Inflammatory macrophage (primary cell): Measurements from ENCODE around the gene KIRREL1.

ENCODE experiments used
- DNase-seq, 2 donors: peaks; one replicate each; pipeline ENCODE4 v3.0.0-alpha.2; 2020 to 2022

The KIRREL1 gene

GRCh38 chr1:158037008-158037865, 43.8 kb downstream of the KIRREL1 start:
- DNase-seq, result no peak

GRCh38 chr1:158037866-158038359, 44.5 kb downstream of the KIRREL1 start:
- DNase-seq, result peak in 1 of 2 donors; percentile 26

DNA sequence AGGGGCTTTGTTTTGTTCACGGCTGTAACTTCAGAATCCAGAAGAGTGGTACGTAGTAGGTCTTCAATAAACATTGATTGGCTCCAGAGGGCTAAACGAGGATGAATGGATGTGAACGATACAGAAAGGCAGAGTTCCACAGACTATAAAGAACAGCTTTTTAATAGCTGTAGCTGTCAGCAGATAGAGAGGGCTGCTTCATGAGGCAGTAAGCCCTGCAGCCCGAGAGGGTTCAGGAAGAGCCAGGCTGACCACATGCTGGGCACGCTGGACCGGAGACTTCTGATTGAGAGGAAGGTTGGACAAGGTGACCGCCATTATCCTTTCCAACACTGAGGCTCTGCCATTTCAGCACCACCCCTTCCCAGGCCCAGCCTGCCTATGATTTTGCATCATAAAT, 45.3 kb downstream of the KIRREL1 start:
- no peak for DNase-seq

- no peak for DNase-seq
Observed at GRCh38 chr1:158039380-158039779, 45.9 kb downstream of the KIRREL1 start.

- no peak for DNase-seq
Observed at GRCh38 chr1:158040323-158040722, 46.9 kb downstream of the KIRREL1 start.

GRCh38 chr1:158043232-158043631, 49.8 kb downstream of the KIRREL1 start:
- no peak for DNase-seq

DNA sequence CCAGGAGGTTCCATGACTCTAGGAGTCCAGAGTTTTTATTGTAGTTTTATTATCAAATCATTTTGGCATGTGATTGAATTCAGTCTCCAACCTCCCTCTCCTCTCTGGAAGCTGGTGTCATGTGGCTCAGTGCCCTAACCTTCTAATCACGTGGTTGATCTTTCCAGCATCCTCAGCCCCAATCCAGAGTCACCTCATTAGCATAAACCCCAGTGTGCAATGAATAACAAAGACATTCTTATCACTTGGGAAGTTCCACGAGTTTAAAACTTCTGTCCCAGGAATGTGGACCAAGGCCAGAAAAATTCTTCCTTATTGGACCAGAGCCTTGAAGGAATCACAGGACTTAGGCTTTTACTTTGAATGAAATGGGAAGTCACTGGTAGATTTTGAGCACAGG, 52.2 kb downstream of the KIRREL1 start:
- DNase-seq, result no peak

- DNase-seq, result no peak
Observed at GRCh38 chr1:158046715-158047510, 53.5 kb downstream of the KIRREL1 start.

DNA sequence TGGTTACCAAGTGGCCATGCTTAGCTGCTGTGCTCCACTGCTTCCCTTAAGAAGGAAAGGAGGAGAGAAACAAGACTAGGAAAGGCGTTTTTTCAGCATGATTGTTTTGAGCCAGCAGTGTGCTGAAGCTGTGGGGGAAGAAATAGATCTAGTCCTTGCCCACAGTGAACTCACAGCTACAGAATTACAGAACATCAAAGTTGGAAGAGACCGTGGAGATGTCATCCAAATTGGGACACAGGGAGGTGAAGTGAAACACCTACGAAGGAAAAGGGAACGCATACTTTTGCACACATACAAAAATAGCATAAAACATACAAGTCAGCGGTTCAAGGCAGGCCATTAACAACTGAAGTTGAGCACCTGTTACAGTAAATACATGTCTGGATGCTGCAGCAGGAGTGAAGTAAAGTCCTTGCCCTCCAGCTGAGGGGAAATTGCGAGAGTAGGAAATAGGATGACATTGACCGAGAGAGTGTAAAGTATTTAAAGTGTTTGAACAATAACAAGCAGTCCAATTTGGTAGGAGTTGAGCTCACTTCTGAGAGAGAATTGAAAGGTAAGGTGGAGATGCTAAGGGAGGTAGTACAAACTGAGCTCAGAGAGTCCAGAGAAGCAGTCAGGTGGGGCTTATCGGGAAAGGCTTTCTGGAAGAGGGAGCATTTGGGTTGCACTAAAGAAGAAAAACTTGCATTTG, 55.1 kb downstream of the KIRREL1 start:
- DNase-seq, result no peak

- DNase-seq, result no peak
Observed at GRCh38 chr1:158049853-158050252, 56.4 kb downstream of the KIRREL1 start.

- no peak for DNase-seq
Observed at GRCh38 chr1:158053276-158053675, 59.8 kb downstream of the KIRREL1 start.

- DNase-seq, result no peak
Observed at GRCh38 chr1:158054721-158055120, 61.3 kb downstream of the KIRREL1 start.

DNA sequence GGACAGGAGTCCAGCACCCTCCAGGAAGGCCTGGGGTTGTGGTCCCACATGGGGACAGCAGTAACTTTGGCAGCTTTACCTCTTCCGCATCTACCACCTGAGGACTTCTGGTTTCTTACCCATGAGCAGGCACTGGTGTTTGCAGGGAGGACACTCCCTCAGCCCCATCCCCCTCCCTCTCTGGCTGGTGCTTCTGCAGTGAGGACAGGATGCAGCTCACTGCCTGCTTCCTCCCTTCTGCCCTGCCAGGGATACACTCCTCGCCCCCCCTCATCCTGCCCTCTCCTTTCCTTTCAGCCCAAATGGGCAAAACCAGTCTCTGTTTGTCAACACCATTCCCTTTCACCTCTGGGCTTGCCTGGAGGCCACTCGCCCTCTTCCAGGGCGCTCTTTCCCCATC, 62.4 kb downstream of the KIRREL1 start:
- no peak for DNase-seq

- no peak for DNase-seq
Observed at GRCh38 chr1:158056498-158056897, 63.1 kb downstream of the KIRREL1 start.

- no peak for DNase-seq
Observed at GRCh38 chr1:158058237-158058985, 65.0 kb downstream of the KIRREL1 start.

DNA sequence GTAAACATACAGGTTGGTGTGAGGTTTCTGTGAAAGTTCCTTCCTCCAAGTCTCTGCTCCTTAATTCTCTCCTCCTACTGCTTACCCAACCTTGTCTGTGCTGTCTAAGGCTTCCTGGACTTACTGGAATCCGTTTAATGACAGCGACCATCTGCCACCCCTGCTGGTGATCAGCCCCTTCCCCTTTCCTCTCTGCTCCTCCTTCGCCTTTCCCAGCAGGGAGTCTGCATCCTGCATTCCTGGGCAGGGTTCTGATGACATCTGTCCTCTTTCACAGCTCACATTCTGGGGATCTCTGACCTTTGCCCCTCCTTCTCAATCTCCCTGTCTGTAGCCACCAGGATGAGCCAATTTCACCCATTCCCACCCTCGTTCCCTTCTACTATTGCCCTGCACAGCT, 66.5 kb downstream of the KIRREL1 start:
- no peak for DNase-seq

- DNase-seq, result no peak
Observed at GRCh38 chr1:158062174-158062573, 68.7 kb downstream of the KIRREL1 start.

DNA sequence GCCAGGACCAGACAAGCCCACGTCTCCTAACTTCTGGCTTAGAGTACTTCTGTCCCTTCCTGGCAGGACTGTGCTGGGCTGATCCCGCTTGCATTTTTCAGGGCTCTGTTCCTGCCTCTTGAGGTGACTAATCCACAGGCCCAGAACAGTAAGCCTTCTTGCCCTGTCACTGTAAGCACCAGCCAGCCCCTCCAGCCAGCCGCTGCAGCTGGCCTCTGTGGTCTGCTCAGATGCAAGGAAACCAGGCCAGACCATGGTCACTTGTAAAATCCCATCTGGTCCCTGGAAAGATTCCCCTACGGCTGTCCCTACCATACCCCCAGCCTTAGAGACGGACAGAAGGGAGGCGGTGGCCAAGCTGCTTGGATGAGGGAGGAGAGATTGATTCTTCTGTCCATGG, 74.2 kb downstream of the KIRREL1 start:
- no peak for DNase-seq

DNA sequence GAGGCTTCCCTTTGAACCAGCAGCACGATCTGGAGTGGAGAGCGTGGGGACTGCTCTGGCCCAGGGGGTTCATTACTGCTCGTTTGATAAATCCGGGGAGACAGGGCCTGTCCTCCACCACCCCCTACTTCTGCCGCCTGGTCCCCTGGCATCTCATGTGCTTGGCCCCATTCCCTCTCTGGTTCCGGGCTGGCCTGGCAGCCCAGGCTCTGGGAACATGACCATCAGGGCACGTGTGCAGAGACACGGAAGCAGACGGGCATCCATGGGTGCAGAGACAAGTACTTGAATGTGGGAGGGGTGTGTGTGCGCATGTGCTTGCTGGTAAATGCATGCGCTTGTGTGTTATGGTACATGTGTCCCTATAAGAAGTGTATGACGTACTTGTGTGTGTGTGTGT, 75.5 kb downstream of the KIRREL1 start:
- no peak for DNase-seq

DNA sequence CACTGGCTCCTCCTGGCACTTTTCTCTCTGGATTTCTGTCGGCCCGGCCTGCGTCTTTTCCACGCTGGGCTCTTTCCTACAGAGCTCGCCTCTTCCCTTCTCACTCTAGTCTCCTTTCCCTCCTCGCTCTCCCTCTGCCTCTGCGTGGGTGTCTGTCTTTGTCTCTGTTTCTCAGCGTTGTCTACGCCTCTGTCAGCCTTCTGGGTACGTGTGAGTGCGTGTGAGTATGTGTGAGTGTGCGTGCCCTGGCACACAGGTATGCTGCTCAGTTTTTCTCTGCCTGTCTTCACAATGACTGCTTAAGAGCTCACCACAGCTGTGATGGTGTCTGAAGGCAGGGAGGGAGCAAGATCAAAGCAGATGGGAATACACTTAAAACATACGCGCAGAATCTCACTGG, 77.7 kb downstream of the KIRREL1 start:
- no peak for DNase-seq

DNA sequence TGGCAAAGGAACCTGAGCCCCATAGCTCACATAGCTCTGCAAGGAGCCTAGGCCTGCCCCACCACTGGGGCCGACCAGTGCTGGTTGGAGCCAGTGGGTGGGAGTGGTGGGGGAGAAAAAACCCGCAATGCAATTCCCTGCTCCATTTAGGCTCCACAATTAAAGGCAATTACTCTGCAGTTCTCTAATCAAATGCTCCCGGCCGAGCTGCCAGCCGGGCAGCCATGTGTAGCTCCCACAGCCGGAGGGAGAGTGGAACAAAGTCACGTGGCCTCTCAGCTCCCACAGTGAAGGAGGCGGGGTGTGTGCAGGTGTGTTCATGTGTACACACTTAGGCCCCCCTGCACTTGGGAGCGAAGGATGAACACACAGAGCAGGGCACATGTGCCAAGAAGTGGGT, 81.6 kb downstream of the KIRREL1 start:
- no peak for DNase-seq

DNA sequence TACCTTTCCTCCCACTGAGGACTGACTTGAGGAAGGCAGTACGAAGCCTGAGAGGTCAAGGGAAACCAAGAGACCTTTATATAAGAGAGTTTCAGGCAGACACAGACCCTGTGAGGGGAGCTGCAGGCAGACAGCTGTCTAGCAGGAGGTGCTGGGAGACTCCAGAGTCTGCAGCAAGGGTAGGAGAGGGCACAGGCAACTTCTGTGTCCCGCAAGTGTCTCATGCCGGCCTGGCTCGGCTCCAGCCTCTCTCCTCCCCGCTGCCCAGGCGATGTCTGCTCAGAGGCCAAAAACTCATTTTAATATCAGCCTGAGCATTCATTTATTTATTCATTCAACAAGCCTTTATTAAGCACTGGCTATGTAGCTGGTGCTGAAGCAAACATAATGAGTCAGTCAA, 83.0 kb downstream of the KIRREL1 start:
- DNase-seq, result no peak
